ENCODE data around the gene ADRM1.

The ADRM1 gene

GRCh38 chr20:62288535-62289105 is 14.2 kb upstream of the ADRM1 start:
- H3K27ac ChIP-seq (ENCODE audit: low read depth, low read length) = no peak overlapping the region
- peaks cover 62% of the 10 kb centered on the region for H3K36me3 ChIP-seq (ENCODE audit: control insufficient read depth, insufficient read depth, low read length)
- no peak overlapping the region for H3K9ac ChIP-seq (ENCODE audit: low read length)
- H3K4me1 ChIP-seq (ENCODE audit: control insufficient read depth, insufficient read depth, low read length) = no peaks in the 10 kb centered on the region
- no peak overlapping the region for H3K4me3 ChIP-seq (ENCODE audit: low read depth, low read length)
- no peaks in the 10 kb centered on the region for H3K9me3 ChIP-seq (ENCODE audit: control insufficient read depth, insufficient read depth, low read depth, low read length)
- H3K27me3 ChIP-seq (ENCODE audit: control insufficient read depth, insufficient read depth, low read length) = no peaks in the 10 kb centered on the region

GRCh38 chr20:62289131-62289530 is 13.7 kb upstream of the ADRM1 start:
- no peak overlapping the region for H3K9ac ChIP-seq (ENCODE audit: low read length)
- H3K27ac ChIP-seq (ENCODE audit: low read depth, low read length) = no peak overlapping the region
- no peaks in the 10 kb centered on the region for H3K4me1 ChIP-seq (ENCODE audit: control insufficient read depth, insufficient read depth, low read length)
- peaks cover 62% of the 10 kb centered on the region for H3K36me3 ChIP-seq (ENCODE audit: control insufficient read depth, insufficient read depth, low read length)
- H3K9me3 ChIP-seq (ENCODE audit: control insufficient read depth, insufficient read depth, low read depth, low read length) = no peaks in the 10 kb centered on the region
- no peak overlapping the region for H3K4me3 ChIP-seq (ENCODE audit: low read depth, low read length)
- H3K27me3 ChIP-seq (ENCODE audit: control insufficient read depth, insufficient read depth, low read length) = no peaks in the 10 kb centered on the region

- peaks cover 67% of the 10 kb centered on the region for H3K36me3 ChIP-seq (ENCODE audit: control insufficient read depth, insufficient read depth, low read length)
Measured at GRCh38 chr20:62289898-62290297, 12.9 kb upstream of the ADRM1 start.

GRCh38 chr20:62291251-62292066 is 11.3 kb upstream of the ADRM1 start:
- Histone ChIP-seq H3K36me3 (ENCODE audit: control insufficient read depth, insufficient read depth, low read length) (peaks cover 66% of the 10 kb centered on the region), H3K27me3 (ENCODE audit: control insufficient read depth, insufficient read depth, low read length) (no peaks in the 10 kb centered on the region), H3K4me3 (ENCODE audit: low read depth, low read length) (no peak overlapping the region), H3K9ac (ENCODE audit: low read length) (no peak overlapping the region), H3K27ac (ENCODE audit: low read depth, low read length) (no peak overlapping the region), H3K9me3 (ENCODE audit: control insufficient read depth, insufficient read depth, low read depth, low read length) (no peaks in the 10 kb centered on the region), H3K4me1 (ENCODE audit: control insufficient read depth, insufficient read depth, low read length) (no peaks in the 10 kb centered on the region)

More at GRCh38 chr20:62289898-62290297, 12.9 kb upstream of the ADRM1 start:
- no peaks in the 10 kb centered on the region for H3K9me3 ChIP-seq (ENCODE audit: control insufficient read depth, insufficient read depth, low read depth, low read length)
- H3K4me3 ChIP-seq (ENCODE audit: low read depth, low read length) = no peak overlapping the region
- no peaks in the 10 kb centered on the region for H3K4me1 ChIP-seq (ENCODE audit: control insufficient read depth, insufficient read depth, low read length)
- H3K27ac ChIP-seq (ENCODE audit: low read depth, low read length) = no peak overlapping the region
- no peaks in the 10 kb centered on the region for H3K27me3 ChIP-seq (ENCODE audit: control insufficient read depth, insufficient read depth, low read length)
- no peak overlapping the region for H3K9ac ChIP-seq (ENCODE audit: low read length)

GRCh38 chr20:62292108-62292507 is 10.7 kb upstream of the ADRM1 start:
- Histone ChIP-seq H3K4me1 (ENCODE audit: control insufficient read depth, insufficient read depth, low read length) (no peaks in the 10 kb centered on the region), H3K36me3 (ENCODE audit: control insufficient read depth, insufficient read depth, low read length) (peaks cover 66% of the 10 kb centered on the region), H3K9me3 (ENCODE audit: control insufficient read depth, insufficient read depth, low read depth, low read length) (no peaks in the 10 kb centered on the region), H3K4me3 (ENCODE audit: low read depth, low read length) (no peak overlapping the region), H3K27me3 (ENCODE audit: control insufficient read depth, insufficient read depth, low read length) (no peaks in the 10 kb centered on the region), H3K27ac (ENCODE audit: low read depth, low read length) (no peak overlapping the region), H3K9ac (ENCODE audit: low read length) (no peak overlapping the region)

- H3K9ac ChIP-seq (ENCODE audit: low read length) = no peak overlapping the region
- no peaks in the 10 kb centered on the region for H3K4me1 ChIP-seq (ENCODE audit: control insufficient read depth, insufficient read depth, low read length)
- no peak overlapping the region for H3K4me3 ChIP-seq (ENCODE audit: low read depth, low read length)
- no peaks in the 10 kb centered on the region for H3K27me3 ChIP-seq (ENCODE audit: control insufficient read depth, insufficient read depth, low read length)
- H3K36me3 ChIP-seq (ENCODE audit: control insufficient read depth, insufficient read depth, low read length) = peaks cover 66% of the 10 kb centered on the region
- H3K27ac ChIP-seq (ENCODE audit: low read depth, low read length) = no peak overlapping the region
- no peaks in the 10 kb centered on the region for H3K9me3 ChIP-seq (ENCODE audit: control insufficient read depth, insufficient read depth, low read depth, low read length)
Measured at GRCh38 chr20:62293111-62293784, 9.5 kb upstream of the ADRM1 start.

GRCh38 chr20:62293946-62294345 is 8.9 kb upstream of the ADRM1 start:
- Histone ChIP-seq H3K4me3 (ENCODE audit: low read depth, low read length) (no peak overlapping the region), H3K27ac (ENCODE audit: low read depth, low read length) (no peak overlapping the region), H3K9ac (ENCODE audit: low read length) (no peak overlapping the region), H3K4me1 (ENCODE audit: control insufficient read depth, insufficient read depth, low read length) (no peaks in the 10 kb centered on the region), H3K36me3 (ENCODE audit: control insufficient read depth, insufficient read depth, low read length) (peaks cover 61% of the 10 kb centered on the region), H3K9me3 (ENCODE audit: control insufficient read depth, insufficient read depth, low read depth, low read length) (no peaks in the 10 kb centered on the region), H3K27me3 (ENCODE audit: control insufficient read depth, insufficient read depth, low read length) (no peaks in the 10 kb centered on the region)

- Histone ChIP-seq H3K4me1 (ENCODE audit: control insufficient read depth, insufficient read depth, low read length) (no peaks in the 10 kb centered on the region), H3K9me3 (ENCODE audit: control insufficient read depth, insufficient read depth, low read depth, low read length) (no peaks in the 10 kb centered on the region), H3K36me3 (ENCODE audit: control insufficient read depth, insufficient read depth, low read length) (peaks cover 55% of the 10 kb centered on the region), H3K9ac (ENCODE audit: low read length) (no peak overlapping the region), H3K4me3 (ENCODE audit: low read depth, low read length) (no peak overlapping the region), H3K27ac (ENCODE audit: low read depth, low read length) (no peak overlapping the region), H3K27me3 (ENCODE audit: control insufficient read depth, insufficient read depth, low read length) (no peaks in the 10 kb centered on the region)
Measured at GRCh38 chr20:62294516-62294915, 8.3 kb upstream of the ADRM1 start.

GRCh38 chr20:62296724-62297448 is 5.9 kb upstream of the ADRM1 start:
- Histone ChIP-seq H3K27ac (ENCODE audit: low read depth, low read length) (no peak overlapping the region), H3K27me3 (ENCODE audit: control insufficient read depth, insufficient read depth, low read length) (no peaks in the 10 kb centered on the region), H3K4me3 (ENCODE audit: low read depth, low read length) (no peak overlapping the region), H3K36me3 (ENCODE audit: control insufficient read depth, insufficient read depth, low read length) (peaks cover 39% of the 10 kb centered on the region), H3K9ac (ENCODE audit: low read length) (no peak overlapping the region), H3K4me1 (ENCODE audit: control insufficient read depth, insufficient read depth, low read length) (no peaks in the 10 kb centered on the region), H3K9me3 (ENCODE audit: control insufficient read depth, insufficient read depth, low read depth, low read length) (no peaks in the 10 kb centered on the region)

GRCh38 chr20:62297449-62298227 is 5.2 kb upstream of the ADRM1 start:
- H3K4me1 ChIP-seq (ENCODE audit: control insufficient read depth, insufficient read depth, low read length) = no peaks in the 10 kb centered on the region
- no peaks in the 10 kb centered on the region for H3K27me3 ChIP-seq (ENCODE audit: control insufficient read depth, insufficient read depth, low read length)
- H3K36me3 ChIP-seq (ENCODE audit: control insufficient read depth, insufficient read depth, low read length) = peaks cover 34% of the 10 kb centered on the region
- H3K9me3 ChIP-seq (ENCODE audit: control insufficient read depth, insufficient read depth, low read depth, low read length) = no peaks in the 10 kb centered on the region
- no peak overlapping the region for H3K9ac ChIP-seq (ENCODE audit: low read length)
- H3K27ac ChIP-seq (ENCODE audit: low read depth, low read length) = no peak overlapping the region
- no peak overlapping the region for H3K4me3 ChIP-seq (ENCODE audit: low read depth, low read length)

Measured in HUES6 (cell line).